WI38 (cell line): ENCODE results near the gene GALM.
"Not testable (repeated sequence)": the region's sequence is repeated elsewhere in the genome, so short reads cannot be mapped to it uniquely, and the experiment has no call there.

Experiments used
- H3K4me3 ChIP-seq: 2 replicates; pipeline ENCODE4 v1.5.1; 2011; ENCODE audit warnings: low read depth, mild to moderate bottlenecking, control low read depth, low read length
- TF ChIP-seq, protein P1 (sequence below): IDR thresholded peaks from 2 replicates; pipeline ENCODE4 v1.5.1; 2012; ENCODE audit warnings: low read depth, mild to moderate bottlenecking, control low read depth, low read length

GALM gene

DNA sequence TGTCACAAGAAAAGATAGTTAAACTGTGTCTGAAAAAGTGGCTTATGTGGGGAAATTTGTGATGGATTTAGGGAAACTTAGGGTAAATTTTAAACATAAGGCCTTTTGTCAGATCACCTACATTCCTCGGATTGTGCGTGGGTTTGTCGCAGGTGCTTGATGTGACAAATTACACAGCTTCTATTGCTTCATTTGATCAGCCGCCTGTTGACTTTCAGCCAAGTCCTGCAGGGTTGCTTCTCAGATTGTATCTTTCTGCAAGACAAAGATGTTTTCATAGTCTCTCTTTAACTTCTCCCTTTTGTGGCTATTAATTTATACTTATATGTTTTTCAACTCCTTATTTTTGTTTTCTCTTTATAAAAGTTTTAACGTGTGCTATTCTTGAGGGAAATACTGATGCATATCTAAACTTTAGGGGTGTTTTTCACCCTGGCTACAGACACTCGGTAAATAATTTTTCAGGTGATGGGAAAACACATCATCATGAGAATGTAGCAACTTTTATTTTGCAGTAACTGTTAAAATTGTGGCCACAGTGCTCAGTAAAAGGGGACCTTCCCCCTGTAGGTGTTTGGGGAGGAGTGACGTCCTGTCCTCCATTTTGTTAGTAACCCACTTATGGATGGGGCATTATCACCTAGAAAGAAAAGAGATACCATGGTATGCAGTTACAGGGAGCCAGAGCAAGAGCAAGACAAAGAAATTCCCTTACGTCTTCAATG lies 31.4 kb downstream of the GALM start:
- TF ChIP-seq, protein P1, sequence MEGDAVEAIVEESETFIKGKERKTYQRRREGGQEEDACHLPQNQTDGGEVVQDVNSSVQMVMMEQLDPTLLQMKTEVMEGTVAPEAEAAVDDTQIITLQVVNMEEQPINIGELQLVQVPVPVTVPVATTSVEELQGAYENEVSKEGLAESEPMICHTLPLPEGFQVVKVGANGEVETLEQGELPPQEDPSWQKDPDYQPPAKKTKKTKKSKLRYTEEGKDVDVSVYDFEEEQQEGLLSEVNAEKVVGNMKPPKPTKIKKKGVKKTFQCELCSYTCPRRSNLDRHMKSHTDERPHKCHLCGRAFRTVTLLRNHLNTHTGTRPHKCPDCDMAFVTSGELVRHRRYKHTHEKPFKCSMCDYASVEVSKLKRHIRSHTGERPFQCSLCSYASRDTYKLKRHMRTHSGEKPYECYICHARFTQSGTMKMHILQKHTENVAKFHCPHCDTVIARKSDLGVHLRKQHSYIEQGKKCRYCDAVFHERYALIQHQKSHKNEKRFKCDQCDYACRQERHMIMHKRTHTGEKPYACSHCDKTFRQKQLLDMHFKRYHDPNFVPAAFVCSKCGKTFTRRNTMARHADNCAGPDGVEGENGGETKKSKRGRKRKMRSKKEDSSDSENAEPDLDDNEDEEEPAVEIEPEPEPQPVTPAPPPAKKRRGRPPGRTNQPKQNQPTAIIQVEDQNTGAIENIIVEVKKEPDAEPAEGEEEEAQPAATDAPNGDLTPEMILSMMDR, result no peak
- no peak overlapping the region for H3K4me3 ChIP-seq

DNA sequence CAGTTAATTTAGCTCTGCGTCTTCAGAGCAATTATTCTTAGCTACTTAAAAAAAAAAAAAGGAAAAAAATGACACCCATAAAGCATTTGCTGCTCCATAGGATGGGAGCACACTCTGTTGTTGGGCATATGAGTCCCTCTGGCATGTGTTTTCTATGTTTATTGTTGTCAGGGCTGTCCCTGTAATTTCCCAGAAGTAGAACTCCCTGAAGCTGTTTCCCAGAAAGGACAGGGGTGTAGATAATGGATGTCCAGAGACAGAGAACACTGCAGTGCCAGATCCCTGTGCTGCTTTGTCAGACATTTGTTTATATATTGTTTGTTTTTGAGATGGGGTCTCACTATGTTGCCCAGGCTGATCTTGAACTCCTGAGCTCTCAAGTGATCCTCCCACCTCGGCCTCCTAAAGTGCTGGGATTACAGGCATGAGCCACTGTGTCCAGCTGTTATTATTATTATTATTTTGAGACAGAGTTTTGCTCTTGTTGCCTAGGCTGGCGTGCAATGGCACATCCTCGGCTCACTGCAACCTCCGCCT lies 32.6 kb downstream of the GALM start:
- TF ChIP-seq, protein P1, result no peak
- H3K4me3 ChIP-seq, result no peak overlapping the region

DNA sequence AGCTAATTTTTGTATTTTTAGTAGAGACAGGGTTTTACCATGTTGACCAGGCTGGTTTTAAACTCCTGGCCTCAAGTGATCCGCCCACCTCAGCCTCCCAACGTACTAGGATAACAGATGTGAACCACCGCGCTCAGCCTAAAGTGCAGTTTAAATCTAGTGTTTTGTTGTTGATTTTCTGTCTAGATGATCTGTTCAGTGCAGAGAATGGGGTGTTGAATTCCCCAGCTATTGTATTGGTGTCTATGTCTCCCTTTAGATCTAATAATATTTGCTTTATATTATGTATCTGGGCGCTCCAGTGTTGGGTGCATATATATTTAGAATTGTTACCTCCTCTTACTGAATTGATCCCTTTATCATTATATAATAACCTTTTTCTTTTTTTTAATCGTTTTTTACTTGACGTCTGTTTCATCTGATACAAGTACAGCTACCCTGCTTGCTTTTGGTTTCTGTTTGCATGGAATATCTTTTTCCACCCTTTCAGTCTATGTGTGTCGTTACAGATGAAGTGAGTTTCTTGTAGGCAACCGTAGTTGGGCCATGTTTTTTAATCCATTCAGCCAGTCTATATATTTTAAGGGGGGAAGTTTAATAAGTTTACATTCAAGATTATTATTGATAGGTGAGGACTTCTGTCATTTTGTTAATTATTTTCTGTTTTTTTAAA lies 34.3 kb downstream of the GALM start:
- TF ChIP-seq, protein P1, result no peak
- no peak overlapping the region for H3K4me3 ChIP-seq

DNA sequence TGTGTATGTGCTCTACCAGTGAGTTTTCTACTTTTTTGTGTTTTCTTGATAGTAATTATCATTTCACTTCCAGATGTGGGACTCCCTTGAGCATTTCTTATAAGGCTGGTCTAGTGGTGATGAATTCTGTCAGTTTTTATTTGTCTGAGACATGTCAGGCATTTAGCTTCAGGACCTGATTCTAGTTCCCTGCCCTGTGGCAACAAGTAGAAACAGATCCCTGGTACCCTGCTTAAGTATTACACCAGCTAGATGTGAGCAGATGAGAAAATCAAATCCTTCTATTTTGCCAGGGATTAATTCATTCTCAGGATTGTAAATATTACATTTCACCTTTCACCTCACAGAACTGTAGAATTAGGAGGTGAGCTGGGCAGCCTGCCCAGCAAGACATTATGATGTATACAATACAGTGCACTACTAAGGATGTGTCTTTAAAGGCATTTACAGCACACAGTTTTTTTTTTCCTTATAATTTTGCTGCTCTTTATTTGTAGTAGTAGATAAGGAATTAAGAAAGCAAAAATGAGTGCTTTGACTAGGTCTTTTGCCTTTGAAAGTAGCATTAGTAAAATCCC lies 35.1 kb downstream of the GALM start:
- TF ChIP-seq, protein P1, result no peak
- H3K4me3 ChIP-seq, result no peak overlapping the region

DNA sequence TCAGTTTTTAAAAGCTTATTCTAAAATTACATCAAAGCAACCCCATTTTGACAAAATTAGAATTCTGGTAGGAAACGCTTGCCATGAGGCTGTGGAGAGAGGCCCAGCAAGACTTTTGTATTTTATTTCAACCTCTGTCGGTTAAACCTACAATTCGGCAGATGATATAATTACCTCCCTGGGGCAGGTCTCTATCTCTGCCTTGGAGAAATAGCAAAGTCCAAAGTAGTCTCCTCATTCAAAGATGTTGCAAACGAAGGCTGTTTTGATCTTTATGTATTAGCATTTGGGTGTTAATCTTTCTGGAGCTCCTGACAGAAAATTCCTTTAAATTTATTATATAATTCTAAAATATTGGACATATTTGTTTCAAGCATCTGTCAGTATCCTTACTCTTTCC lies 35.6 kb downstream of the GALM start:
- TF ChIP-seq, protein P1, result no peak
- no peak overlapping the region for H3K4me3 ChIP-seq

DNA sequence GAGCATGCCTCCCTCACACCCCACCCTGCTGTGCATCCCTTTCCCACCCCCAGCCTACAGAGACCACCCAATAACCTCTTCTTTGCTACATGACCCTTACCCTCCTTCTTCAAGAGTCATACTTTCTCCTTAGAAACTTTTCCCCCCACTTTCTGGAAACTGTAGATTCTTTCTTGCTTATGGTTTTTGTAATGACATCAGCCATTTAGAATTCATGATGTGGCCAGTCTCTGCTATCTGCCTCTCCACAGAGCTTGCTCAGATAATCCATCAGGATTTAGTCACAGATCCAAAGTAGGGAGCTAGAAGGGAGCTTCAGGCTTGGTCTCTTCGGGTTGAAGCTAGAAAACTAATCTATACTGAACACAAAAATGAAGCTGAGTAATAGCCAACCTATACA lies 36.5 kb downstream of the GALM start:
- TF ChIP-seq, protein P1, result no peak
- no peak overlapping the region for H3K4me3 ChIP-seq

DNA sequence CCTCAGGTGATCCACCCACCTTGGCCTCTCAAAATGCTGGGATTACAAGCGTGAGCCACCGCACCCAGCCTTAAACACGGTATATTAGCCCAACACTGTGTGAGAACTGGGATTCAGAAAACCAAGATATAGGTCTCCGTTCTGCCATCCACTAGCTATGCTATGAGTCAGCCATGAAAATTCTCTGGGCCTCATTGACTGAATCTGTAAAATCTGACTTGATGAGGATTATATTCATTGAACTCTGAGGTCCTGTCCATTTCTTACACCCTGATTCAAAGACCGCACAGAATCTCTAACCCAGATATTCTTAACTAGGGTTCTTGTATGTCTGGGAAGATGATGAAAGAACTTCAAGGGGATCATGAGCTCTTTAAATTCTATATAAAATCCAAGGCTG lies 37.4 kb downstream of the GALM start:
- H3K4me3 ChIP-seq, result not testable (repeated sequence)
